ENCODE data around the gene TFDP1.
A peak's percentile ranks its signal among the peaks of the same experiment; 100 is the strongest.

TFDP1 gene

DNA sequence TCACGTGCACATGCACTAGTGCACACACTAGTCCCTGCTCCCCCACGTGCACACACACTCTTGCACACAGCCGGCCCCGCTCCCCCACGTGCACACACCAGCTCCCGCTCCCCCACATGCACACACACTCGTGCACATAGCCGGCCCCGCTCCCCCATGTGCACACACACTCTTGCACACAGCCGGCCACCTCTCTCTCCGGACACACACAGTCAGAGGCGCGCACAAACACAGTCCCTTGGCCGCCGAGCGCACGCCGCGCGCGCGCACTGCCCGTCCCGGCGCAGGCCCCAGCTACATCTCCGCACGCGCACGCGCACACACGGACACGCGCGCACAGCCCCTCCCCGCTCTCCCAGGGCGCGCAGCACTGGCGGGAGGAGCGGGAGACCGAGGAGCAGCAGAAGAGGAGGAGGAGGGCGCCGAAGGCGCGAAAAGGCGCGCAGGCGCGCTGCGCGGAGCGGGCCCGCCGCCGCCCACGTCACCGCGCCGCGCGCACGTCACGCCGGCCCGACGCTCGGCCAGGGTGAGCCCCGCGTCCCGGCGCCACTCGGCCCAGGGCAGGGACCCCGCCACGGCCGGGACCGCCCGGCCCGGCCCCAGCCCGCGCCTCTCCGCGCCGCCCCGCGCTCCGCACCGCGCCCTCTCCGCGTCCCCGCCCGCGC lies at the start of gene TFDP1:
TSS of gene TFDP1 (plus strand) at position 549 of the 665 bp plus-strand sequence. CDS start 1,085 bp downstream, outside the sequence.
- Histone ChIP-seq H3K4me3 (peak within 1 kb of the TSS; percentile 38 to 74 (median 63)), H3K27ac (peak within 1 kb of the TSS in 12 of 21 experiments; percentile 25 to 79 (median 62))

- no peak overlapping the region for H3K27ac ChIP-seq
- H3K4me3 ChIP-seq, result no peak overlapping the region
Measured at GRCh38 chr13:113535381-113535781, 49.2 kb upstream of the TFDP1 start.

- no peak overlapping the region for H3K4me3 ChIP-seq
- H3K27ac ChIP-seq, result no peak overlapping the region
Measured at GRCh38 chr13:113536461-113537110, 48.0 kb upstream of the TFDP1 start.

DNA sequence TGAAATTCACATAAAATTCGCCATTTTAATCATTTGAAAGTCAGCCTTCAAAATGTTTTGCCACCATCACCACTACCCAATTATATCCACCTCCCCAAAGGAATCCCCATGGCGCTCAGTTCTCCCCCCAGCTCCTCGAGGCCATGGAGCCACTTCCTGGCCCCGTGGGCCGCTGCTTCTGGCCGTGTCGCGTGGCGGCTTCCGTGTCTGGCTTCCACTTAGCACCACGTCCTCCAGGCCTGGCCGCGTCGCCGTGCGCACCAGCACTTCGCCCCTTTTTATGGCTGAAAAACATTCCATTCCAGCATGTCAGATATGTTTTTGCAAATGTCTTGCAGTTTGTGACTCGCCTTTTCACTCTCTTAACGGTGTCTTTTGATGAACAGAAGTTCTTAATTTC lies 47.3 kb upstream of the TFDP1 start:
- H3K27ac ChIP-seq, result no peak overlapping the region
- H3K4me3 ChIP-seq, result no peak overlapping the region

DNA sequence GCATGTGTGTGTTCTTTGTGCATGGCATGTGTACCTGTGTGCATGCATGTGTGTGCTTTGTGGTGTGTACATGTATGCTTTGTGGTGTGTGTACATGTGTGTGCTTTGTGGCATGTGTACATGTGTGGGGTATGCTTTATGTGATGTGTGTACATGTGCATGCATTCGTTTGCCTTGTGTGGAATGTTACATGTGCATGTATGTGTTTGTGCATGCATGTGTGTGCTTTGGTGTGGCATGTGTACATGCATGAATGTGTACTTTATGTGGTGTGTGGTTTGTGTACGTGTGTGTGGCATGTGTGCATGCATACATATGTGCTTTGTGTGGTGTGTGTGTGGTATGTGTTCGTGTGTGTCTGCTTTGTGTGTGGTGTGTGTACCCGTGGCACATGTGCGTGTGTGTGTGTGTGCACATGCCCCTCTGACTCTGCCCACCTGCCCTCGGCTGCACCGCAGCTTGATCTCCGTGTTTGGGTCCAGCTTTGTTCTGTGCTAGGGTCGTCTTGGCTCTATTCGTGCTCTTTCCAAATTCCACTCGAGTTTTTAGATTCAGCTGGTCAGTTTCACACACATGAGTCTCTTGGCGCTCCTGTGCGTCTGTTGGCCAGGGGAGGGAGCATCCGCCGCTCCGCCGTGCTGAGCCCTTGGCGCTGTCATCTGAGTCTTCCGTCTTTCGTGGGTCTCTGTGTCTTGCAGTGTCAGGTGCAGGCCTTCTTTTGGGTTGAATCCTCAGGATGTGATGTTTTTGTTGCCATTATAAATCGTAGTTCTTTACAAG lies 46.5 kb upstream of the TFDP1 start:
- Histone ChIP-seq H3K27ac (no peak overlapping the region), H3K4me3 (no peak overlapping the region)

- no peak overlapping the region for H3K27ac ChIP-seq
- no peak overlapping the region for H3K4me3 ChIP-seq
Measured at GRCh38 chr13:113538689-113539058, 45.9 kb upstream of the TFDP1 start.

- H3K4me3 ChIP-seq, result no peak overlapping the region
- H3K27ac ChIP-seq, result no peak overlapping the region
Measured at GRCh38 chr13:113539176-113539575, 45.4 kb upstream of the TFDP1 start.

GRCh38 chr13:113539822-113540221 lies 44.7 kb upstream of the TFDP1 start:
- Histone ChIP-seq H3K4me3 (no peak overlapping the region), H3K27ac (no peak overlapping the region)

DNA sequence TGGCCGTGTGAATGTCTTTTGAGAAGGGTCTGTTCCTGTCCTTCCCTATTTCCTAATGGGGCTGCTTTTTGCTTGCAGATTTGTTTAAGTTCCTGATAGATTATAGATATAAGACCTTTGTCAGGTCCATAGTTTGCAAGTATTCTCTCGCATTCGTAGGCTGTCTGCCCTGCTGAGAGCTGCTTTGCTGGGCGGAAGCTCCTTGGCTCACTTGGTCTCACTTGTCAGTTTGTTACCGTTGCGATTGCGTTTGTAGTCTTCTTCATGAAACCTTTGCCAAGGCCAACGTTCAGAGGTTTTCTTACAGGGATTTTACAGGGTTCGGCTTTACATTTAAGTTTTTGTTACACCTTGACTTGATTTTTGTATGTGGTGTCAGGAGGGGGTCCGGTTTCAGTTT lies 44.0 kb upstream of the TFDP1 start:
- no peak overlapping the region for H3K27ac ChIP-seq

DNA sequence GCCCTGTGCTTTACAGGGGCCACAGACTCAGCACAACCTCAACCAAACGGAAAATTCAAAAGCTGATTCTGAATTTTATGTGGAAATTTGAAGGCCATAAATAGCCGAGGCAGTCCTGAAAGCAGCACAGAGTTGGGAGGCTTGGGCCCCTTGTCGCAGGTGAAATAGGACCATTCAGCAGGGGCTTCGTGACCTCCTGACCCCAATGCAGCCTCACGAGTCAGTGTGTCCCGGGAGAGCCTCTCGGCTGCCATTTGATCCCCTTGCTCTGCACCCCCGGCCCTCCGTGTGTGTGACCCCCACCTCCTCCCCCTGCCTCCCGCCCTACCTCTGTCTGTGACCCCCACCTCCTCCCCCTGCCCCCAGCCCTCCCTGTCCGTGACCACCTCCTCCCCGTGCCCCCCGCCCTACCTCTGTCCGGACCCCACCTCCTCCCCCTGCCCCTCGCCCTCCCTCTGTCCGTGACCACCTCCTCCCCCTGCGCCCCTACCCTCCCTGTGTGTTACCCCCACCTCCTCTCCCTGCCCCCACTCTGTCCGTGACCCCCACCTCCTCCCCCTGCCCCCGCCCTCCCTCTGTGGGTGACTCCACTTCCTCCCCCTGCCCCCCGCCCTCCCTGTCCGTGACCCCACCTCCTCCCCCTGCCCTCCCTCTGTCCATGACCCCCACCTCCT lies 41.7 kb upstream of the TFDP1 start:
- Histone ChIP-seq H3K4me3 (no peak overlapping the region), H3K27ac (no peak overlapping the region)

More for the DNA sequence above, 44.0 kb upstream of the TFDP1 start:
- no peak overlapping the region for H3K4me3 ChIP-seq

DNA sequence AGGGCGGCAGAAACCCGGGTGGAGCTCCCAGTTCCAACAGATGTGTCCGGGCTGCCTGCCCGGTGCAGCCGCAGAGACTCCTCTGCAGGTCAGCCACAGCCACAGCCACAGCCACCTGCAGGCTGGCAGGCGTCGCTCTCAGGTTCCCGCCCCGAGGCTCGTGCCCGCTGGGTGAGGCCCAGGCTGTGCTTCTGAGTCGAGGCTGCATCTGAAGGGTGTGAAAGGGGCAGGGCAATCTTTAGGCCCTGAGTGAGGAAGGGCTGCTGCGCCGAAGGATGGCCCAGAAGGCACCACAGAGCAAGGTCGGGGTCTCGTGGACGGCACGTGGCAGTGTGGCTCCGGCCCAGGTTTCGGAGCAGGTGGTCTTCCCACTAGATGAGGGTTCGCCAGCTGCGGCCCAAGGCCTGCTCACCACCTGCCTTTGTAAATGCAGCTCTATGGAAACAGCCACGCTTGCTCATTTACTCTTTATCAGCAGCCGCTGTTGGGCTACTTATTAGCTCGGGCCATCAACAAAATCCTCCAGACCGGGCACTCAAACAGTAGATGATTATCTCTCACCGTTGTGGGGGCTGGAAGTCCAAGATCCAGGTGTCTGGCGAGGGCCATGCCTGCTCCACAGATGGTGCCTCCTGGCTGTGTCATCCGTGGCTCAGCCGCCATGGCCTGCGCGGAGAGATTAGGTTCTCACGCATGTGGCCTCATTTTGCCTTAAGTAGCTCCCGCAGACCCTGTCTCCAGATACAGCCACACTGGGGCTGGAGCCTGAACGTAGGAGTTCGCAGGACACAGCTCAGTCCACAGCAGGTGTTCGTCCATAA lies 40.3 kb upstream of the TFDP1 start:
- no peak overlapping the region for H3K27ac ChIP-seq
- no peak overlapping the region for H3K4me3 ChIP-seq

GRCh38 chr13:113544896-113545295 lies 39.7 kb upstream of the TFDP1 start:
- Histone ChIP-seq H3K4me3 (no peak overlapping the region), H3K27ac (peak overlapping the region in 1 of 21 experiments; percentile 17)

DNA sequence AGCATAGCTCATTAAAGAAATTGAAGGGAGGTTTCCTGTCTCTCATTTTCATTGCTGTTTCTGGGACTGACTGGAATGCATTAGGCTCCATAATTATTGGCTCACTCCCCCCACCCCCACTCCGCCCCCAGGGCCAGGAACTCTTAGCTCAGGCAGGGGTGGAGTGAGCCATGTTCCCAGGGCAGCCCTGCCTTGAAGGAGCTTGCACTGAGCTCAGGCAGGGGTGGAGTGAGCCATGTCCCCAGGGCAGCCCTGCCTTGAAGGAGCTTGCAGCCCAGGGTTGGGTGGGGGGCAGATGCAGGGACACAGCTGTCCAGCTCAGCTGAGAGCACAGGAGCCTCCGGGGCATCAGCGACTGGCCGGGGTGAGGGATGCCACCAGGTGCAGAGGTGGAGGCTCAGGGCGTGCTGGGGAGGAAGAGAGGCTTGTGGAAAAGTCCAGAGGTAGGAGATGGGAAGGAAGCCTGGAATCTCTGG lies 39.1 kb upstream of the TFDP1 start:
- Histone ChIP-seq H3K27ac (peak overlapping the region in 3 of 21 experiments; percentile 17 to 33 (median 25)), H3K4me3 (no peak overlapping the region)

GRCh38 chr13:113545931-113546516 lies 38.5 kb upstream of the TFDP1 start:
- no peak overlapping the region for H3K4me3 ChIP-seq
- H3K27ac ChIP-seq, result peak overlapping the region in 6 of 21 experiments; percentile 4 to 66 (median 38)

DNA sequence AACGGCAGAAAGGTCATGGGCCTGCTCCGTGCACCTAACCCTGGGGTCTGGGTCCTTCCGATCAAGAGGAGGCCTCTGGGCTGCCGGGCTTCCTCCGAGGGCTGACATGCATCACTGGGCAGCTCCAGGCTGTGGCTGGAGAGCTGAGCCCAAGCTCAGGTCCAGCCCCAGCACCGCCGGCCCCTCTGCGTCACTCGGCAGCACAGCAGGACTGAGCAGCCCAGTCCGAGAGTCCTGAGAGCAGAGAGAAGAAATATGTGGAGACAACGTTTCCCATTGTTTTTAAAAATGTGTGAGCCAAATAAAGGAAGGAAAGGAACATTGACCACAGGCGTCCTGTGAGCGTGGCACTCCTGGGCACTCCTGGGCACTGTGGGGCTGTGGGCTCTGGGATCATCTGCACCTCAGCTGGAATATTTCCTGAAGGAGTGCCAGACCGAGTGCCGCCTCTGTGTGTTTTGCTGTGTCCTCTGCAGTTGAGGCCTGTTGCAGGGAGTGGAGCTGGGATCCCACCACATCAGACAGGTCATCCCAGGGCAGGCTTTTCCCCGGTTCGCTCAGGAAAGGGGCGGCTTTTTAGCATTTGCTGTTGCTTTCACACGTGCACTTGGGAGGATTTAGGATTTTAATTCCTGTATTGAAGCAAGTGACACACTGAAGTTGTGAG lies 37.8 kb upstream of the TFDP1 start:
- Histone ChIP-seq H3K27ac (peak overlapping the region in 4 of 21 experiments; percentile 33 to 66 (median 48)), H3K4me3 (no peak overlapping the region)

DNA sequence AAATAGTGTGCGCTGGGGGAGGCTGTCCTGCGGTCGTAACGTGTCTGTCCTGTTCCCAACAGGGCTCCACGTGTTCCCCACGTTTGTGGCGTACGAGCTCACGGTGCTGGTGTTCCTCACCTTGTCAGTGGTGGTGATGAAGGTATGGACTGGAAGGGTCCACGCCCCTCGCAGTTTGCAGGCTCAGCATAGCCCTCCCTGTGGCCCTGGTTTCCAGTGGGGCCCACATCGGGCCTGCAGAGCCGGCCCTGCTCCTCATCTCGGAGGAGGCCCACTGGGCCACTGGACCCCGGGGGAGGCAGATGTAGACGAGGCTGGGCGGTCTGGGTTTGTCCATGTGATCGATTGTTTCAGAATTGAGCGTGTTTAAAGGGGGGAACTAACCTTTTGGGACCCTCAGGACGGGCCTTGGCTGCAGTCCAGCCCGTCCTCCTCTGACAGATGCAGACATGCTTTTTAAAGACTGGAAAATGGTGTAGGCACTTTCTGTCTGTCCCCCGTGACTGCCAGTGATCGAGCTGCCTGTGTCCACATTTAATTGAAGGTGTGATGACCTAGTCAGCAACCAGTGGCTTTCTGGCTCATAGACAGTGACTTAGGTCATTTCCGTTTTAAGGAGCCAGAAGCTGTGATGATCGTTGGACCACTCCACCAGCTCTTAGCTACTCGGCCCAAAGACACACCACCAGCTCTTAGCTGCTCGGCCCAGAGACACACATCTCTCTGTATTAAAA lies 37.1 kb upstream of the TFDP1 start:
- Histone ChIP-seq H3K27ac (no peak overlapping the region), H3K4me3 (no peak overlapping the region)

DNA sequence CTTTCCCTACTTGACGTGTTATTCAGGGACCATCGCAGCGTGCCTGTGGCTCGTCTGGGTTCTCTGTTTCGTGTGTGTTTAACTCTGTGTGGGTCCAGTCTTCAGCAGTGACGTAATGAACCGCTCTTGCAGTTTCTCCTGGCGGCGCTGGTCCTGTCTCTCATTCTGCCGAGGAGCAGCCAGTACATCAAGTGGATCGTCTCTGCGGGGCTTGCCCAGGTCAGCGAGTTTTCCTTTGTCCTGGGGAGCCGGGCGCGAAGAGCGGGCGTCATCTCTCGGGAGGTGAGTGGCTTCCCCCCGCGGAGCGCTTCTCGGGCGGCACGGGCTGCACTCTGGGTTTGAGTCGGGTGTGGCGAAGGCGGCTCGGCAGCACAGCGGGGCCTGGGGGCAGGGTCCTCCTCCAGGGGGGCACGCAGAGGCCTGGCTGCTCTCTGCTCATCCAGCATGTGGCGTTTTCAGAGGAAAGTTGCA lies 36.3 kb upstream of the TFDP1 start:
- Histone ChIP-seq H3K4me3 (no peak overlapping the region), H3K27ac (no peak overlapping the region)
